HG03521 (cell line): ENCODE data around the gene SPSB4.
"Not testable (repeated sequence)": the region's sequence is repeated elsewhere in the genome, so short reads cannot be mapped to it uniquely, and the experiment has no call there.

ENCODE experiments used
- ATAC-seq: cut with Tn5 transposase; IDR thresholded peaks from one replicate; pipeline ENCODE4 v1.9.1; 2021; ENCODE audit warnings: mild to moderate bottlenecking, moderate library complexity; ENCODE audit not compliant: unreplicated experiment

Gene SPSB4

DNA sequence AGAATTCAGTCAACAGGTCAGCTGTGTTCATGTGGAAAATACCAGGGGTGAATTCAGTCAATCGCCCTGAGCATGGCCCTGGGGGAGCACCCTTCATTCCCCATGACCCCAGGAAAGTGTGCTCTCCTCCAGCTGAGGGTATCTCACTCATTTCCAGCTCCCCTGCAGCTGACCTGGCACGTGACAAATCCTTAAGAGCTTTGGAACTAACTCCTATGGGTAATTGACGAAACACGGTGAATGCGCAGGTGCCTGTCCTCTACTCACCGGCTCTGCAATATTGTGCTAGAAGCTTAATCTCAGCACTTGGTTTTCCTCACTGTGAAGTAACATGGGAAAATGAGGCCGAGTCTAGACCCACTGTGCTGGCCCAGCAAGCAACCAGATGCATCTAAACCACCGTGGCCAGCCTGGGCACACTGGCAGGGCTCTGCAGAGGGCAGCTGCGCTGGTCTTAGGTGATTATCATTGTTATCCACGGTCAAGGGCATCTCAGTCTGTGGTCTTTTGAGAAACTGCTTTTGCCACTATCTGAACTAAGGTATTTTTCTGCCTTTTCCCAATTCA lies 63.1 kb downstream of the SPSB4 start:
- no peak for ATAC-seq

DNA sequence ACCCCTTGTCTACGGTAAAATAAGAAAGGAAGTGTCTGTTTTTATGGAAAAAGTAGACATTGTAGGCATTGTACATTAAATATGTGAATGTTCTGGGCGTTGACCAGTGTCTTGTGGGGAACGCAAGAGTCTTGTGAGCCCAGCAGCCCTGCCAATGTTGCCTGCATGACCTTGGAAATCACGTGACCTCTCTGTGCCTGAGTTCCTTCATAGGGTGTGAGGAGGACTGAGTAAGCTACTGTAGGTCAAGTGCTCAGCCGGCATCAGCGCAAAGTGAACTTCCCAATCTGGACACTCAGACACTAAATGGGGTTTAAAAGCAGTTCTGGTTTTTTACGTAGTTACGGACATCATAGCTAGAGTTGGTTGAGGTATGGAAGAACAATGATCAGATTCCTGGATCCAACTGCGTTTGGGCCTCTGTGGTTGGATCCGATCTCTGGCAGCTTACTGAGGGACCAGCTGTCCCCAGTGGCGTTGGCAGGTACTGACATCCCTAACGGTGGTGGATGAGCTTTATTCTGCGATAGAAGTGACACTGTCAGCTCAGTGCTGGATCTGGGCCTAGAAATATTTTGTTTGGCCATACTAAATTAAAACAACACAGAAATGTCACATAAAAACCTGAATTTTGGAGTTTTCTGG lies 63.8 kb downstream of the SPSB4 start:
- no peak for ATAC-seq

DNA sequence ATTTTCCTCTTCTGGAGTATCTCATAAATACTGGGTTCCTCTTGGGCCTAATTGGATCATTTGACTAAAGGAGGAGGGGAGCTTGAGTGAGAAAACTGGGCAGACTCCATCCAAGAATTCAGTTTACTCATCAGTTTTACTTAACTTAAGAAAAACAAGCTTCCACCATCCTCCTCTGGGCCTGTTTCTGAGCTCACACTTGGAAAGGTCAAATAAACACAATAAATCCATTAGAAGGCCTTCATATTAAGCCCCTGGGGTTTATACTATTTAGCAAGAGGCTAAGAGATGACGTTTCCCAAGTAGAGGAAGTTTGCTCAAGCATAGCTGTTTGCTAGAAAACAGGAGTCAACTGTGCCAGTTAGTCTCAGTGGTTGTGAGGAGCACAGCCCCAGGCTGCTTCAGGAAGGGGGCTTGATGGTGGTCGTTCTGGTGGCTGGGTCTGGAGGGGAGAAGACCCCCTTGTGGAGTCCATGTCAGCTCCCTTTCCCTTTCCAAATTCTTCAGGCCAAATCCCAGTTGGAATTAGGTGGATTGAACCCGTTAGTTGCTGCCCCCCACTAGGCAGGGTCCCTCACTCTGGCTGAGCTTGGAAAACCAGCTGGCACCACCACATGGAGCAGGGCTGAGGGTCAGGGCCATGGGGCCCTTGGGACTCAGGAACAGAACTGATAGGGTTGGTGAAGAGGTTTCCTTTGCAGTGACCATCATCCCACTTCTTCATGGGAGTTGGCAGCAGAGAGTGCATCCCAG lies 64.8 kb downstream of the SPSB4 start:
- ATAC-seq = no peak

DNA sequence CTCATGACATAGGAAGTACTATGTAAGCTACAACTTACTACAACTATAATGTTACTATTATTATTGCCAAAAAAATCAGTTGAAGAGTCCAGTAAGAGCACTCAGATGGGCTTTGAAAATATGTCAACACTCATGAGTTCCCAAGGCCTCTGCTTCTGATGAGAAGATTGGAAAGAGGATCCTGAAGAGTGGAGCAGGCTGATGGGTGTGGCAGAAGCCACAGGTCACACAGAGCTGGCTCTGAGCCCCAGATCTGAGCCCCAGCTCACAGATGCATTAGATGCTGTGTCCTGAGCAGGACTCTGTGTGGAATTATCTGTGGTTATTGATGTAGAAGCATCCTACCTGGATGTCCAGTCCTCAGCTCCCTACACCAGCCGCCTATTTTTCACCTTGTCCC lies 65.6 kb downstream of the SPSB4 start:
- ATAC-seq = no peak

DNA sequence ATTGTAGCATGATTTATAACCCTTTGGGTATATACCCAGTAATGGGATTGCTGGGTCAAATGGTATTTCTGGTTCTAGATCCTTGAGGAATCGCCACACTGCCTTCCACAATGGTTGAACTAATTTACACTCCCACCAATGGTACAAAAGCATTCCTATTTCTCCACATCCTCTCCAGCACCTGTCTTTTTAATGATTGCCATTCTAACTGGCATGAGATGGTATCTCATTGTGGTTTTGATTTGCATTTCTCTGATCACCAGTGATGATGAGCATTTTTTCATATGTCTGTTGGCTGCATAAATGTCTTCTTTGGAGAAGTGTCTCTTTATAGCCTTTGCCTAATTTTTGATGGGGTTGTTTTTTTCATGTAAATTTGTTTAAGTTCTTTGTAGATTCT lies 66.8 kb downstream of the SPSB4 start:
- ATAC-seq = not testable (repeated sequence)

DNA sequence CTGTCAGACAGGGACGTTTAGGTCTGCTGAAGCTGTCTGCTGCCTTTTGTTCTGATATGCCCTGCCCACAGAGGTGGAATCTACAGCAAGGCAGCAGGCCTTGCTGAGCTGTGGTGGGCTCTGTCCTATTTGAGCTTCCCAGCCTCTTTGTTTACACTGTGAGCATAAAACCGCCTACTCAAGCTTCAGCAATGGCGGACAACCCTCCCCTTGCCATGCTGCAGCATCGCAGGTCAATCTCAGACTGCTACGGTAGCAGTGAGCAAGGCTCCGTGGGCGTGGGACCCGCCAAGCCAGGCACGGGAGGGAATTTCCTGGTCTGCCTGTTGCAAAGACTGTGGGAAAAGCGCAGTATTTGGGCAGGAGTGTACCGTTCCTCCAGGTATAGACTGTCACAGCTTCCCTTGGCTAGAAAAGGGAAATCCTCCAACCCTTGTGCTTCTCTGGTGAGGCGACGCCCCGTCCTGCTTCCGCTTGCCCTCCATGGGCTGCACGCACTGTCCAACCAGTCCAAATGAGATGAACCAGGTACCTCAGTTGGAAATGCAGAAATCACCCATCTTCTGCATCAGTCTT lies 71.4 kb downstream of the SPSB4 start:
- ATAC-seq = no peak

DNA sequence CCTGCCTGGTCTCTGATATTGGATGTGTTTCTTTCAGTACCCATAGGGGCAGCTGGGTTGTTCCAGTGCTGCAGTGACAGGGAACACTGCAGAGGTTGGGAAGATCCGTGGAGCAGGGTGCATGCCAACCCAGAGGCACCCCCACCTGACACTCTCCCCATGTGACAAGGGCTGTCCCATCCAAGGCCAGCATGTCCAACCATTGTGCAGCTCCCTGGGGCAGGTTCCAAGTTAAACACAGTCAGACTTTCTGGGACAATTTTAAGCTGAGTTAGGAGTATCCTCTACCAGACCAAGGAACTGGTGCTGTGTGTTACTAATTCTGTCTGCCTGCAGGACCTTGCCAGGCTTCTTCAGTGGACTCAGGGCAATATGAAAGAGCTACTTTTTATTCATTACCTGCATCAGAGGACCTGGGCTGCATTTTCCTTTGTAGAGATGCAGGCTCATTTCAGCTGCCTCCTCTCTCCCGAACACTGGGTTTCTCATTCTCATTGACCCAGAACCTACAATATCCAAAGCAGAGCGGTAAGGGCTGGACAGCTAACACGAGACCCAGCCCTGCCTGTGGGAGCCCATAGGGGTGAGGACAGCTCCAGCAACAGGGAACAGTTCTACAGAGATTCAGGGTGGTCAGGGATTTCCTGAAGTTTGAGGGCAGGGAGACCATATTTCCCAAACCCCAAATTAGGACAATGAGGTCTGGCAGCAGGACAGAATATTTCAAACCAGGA lies 72.7 kb downstream of the SPSB4 start:
- ATAC-seq = no peak

DNA sequence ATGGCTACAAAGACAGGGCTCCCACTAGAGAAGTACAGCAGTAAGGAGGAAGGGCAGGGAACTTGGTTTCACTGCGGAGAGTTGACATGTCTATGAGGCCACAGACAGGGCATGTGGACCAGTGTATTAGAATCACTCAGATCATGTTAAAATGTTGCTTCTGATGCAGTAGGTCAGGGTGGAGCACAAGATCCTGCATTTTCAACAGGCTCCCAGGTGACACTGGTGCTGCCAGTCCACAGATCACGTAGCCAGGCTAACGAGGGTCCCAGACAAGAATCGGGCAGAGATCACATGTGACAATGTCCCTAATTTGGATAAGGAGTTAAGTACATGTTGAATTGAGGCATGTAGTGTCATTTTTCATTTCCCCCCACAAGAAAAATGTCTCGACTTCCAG lies 73.6 kb downstream of the SPSB4 start:
- ATAC-seq = no peak

DNA sequence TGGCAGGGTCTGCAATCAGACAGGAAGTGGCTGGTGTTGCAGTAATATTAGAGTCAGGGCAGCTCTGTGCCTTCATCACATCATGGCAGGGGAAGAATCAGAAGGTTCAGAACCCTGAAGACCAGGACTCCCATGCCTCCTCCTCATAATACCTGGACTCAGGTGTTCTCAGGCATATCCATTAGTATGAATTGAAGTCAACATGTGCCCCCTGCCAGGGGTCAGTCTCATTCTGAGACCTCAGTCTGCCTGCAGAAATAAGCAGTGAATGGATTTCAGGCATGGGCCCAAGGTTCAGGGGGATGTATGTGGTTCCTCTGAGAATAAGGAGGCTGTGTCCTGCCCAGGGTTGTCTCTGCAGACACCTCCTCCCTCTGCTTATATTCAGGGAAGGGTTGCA lies 74.2 kb downstream of the SPSB4 start:
- ATAC-seq = no peak

DNA sequence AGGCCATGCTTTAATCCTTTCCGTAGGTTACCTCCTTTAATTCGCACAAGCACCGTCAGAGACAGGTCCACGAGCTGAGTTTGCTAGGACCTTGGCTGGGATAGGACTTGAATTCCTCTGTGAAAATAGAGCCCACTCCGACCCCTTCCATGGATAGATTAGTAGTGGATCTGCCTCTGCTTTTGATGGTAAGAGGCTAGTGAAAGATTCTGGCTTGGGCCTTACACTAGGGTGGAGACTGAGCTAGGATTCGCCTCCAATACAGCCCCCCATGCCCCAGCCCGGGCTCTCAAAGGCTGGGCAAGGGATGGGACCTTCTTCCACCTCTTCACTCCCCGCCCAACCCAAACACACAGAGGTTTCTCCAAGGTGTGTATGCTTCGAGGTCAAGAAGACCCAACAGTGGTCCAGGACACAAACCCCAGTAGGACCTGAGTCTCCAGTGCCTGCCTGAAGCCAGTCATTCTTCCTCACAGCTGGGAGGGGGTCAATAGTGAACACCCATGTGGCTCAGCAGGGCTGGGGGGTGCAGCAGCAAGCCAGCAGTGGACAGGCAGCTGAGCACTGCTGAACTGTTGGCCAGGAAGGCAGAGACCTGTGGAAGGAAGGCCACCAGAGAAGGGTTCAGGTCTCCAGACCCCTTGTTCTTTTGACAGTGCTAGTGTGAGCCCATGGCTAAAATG lies 75.7 kb downstream of the SPSB4 start:
- no peak for ATAC-seq

DNA sequence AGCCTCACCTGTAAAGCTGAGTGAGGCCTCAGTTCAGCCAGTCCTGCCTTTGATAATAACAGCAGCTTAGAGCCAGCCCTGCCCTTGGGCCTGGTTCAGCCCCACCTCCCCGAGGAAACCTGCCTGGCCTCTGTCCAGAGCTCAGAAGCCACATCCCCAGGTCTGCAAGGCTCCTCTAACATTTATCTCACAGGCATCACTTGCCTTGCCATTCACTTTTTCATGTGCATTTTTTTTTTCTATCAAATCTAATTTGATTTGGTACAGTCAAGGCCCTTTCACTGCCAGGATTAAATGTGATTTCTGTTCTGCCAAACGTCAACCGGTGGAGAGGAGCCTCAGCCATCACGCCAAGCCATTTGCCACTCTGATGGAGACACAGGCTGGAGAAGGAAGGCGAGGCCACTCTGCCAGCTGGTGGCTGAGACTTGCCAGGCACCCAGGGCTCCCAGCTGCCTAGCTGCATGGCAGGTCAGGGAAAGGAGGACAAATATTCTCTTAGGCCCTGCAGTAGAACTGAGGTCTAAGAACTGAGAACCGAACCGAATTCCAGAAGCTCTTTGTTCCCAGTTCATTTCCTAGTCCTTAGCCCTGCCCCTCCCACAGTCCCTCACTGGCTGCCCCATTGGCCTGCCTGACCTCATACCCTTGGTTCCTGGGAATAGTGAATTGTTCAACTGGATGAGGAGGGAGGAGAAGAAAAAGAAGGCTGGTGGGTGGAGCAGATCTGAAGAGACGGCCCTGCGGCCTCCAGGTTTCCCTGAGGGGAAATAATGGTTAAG lies 76.4 kb downstream of the SPSB4 start:
- ATAC-seq = no peak

DNA sequence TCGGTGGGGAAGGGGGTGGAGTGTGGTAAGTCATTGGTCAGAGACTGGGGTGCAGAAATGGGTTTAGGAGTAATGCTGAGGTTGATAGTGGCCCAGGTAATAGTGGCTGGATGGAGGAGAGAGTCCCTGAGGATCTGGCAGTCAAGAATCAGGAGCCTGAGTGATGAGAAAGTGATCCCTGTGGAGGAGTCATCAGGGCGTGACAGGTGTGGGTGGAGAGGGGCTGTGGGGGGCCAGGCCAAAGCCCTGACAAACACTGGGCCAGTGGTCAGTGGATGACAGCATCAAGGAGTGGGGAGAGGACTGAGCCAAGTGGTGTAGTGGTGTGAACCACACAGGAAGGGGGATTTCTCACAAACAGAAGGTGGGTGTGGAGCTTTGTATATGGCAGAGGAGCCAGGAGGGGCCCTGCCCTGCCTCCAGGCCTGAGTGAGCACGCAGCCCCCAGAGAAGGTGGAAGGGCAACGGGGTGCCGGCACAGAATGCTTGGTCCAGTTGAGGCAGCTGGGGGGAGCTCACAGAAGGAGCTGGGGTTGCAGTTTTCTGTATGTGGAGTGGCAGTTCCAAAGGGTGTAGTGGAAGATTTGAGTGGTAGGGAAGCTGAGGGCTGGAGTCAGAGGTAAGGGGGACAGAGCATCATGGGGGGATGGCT lies 77.1 kb downstream of the SPSB4 start:
- ATAC-seq = no peak

DNA sequence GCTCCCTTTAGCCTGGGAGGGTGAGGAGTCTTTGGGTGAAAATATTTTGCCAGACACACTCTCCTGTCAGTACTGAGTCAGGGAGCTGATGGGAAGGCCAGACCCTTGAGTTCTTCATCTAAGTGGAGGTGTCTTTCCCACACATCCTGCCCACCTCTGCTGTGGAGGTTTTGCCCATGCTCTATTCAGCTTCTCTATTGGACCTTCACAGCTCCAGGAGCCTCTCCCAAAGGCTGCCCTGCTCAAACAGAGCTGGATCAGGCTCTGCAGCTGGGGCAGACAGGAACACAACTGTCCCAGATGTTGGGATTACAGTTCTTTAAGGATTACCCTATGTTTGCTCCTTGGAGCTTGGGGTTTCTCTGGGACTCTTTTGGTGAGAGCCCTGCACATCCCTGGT lies 77.9 kb downstream of the SPSB4 start:
- ATAC-seq = no peak

DNA sequence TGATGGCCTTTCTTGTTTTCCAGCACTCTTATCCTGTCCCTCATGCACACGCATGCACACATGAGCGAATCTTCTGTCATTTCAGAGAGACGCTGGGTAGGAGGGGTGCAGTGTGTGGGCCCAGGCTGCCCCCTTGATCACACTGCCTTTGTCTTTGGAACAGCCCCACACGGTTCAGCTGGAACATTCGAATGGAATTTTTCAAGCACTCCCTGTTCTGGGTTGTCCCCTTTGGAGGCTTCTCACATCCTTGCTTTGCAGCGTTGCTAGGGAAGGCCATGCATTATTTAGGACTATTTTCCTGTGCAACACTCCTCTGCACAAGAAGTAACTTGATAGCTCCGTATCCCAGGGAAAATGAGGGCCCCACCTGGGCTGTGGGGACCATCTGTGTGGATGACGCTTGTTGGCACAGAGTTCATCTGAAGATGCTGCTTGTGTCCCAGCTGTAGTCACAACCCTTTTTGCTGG lies 78.4 kb downstream of the SPSB4 start:
- no peak for ATAC-seq

DNA sequence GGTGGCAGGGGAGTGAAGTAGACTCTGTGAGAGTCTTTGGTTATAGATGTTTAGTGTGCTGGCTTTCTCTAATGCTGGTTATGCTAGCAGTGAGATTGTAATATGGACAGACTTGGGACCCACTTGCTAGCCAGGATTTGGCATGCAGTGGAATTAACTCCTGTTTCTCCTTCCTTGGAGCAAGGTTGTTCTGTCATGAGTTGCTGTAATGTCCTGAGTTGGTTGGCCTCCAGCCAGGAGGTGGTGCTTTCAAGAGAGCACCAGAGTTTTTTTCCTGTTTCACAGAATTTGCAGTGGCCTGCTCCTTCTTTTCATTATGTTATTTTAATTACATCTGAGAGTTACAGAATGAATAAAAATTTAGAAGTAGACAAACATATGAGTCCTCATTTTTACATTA lies 92.4 kb downstream of the SPSB4 start:
- ATAC-seq = no peak

DNA sequence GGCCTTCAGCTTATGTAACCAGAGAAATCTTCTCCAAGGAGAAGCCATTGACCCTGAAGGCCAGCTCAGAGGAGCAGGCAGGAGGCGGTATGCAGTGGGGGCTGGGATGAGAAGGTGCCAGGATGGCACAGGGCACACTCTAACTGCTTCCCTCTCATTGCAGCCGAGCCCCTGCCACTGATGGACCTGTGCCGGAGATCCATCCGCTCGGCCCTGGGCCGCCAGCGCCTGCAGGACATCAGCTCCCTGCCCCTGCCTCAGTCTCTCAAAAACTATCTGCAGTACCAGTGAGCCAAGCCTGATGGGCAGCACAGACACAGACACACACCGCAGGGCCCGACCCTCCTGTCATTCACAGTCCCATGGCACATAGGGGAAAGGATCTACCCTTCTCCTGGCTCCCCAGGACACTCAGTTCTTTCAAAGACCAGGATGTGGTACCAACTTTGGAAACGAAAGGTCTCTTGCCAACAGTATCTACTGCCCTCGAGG lies 95.9 kb downstream of the SPSB4 start:
- ATAC-seq = no peak

DNA sequence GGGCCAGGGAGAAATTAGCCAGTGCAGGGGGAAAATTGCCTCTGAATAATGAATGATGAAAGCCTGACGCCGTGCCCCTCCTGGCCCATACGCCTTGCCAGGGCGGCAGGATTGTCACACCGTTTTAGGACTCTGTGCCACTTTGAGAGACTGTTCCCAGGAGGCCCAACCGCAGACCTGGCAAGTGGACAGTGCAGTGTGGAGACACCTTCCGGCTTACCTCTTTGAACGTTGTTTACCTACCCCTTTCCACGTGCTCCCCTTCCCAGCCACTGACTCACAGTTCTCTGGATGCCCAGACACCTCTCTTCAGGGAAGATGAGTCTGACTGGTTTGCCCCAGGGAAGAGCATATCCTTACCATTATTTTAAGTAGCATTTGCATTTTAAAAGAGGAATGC lies 96.5 kb downstream of the SPSB4 start:
- ATAC-seq = no peak

DNA sequence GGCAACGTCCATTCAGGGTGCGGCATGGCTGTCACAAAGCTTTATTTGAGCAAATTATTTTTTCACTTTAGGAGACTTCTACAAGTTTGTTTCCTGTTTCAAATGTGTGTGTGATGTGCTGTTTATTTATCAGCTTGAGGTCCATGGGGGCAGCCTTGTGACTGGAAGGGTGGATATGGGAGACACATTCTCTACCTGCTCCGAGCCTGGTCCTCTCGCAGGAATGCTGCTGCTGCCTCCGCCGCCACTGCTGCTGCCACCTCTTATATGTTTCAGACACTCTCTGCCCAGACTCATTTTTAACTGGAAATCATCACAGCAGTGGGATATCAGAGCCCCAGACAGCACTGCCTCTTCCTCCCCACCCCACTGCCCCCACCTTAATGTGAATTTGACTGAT lies 97.0 kb downstream of the SPSB4 start:
- no peak for ATAC-seq

DNA sequence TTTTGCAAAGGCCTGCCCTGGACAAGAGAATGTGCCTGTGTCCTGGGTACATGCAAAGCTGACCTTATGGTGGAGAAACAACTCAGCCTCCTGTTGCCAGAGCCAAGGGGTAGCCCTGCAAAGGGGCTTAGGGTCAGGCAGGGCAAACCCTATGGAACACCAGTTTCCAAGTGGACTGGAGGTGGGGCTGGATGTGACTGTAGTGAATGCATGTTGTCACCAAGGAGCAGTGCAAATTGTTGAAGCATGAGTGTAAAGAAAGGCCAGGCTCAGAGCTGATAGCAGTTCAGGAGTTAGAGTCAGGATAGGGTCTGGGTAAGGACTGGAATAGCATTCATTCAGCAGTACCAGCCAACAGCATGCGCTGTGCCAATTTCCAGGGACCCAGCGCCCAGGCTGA lies 97.6 kb downstream of the SPSB4 start:
- no peak for ATAC-seq
